K562 (cell line): Measurements from ENCODE around the gene NLGN2. TPM values are rescaled to one million over a fixed set of nuclear protein-coding genes. Genes with fewer than 3 reads are reported as not detected.

Experiments
- ELK3 ChIP-seq: fragments of 450-650 bp; formaldehyde crosslinking; IDR thresholded peaks from 2 replicates; pipeline ENCODE4 v1.4.0; 2020; ENCODE audit warnings: mild to moderate bottlenecking
- NCOA2 ChIP-seq, 2 experiments: fragments of 450-650 bp; IDR thresholded peaks; 2 replicates each; pipeline ENCODE4 v1.6.1; 2018; ENCODE audit warnings: mild to moderate bottlenecking in 2 of 2, moderate library complexity in 1 of 2; ENCODE audit not compliant: partially characterized antibody in 2 of 2
- RAD21 ChIP-seq, 2 experiments: fragments of 250-450 bp in 1 of 2; fragments of 450-650 bp in 1 of 2; sonication (Bioruptor Pico) in 1 of 2; formaldehyde crosslinking in 1 of 2; IDR thresholded peaks in 1 of 2; conservative IDR thresholded peaks in 1 of 2; 2 replicates each; pipeline versions ENCODE4 v1.4.0 to v1.8.0; 2020 to 2022; ENCODE audit warnings: mild to moderate bottlenecking in 2 of 2, moderate library complexity in 1 of 2
- SLC30A9 ChIP-seq: fragments of 250-450 bp; sonication (Bioruptor Pico); IDR thresholded peaks from 2 replicates; pipeline ENCODE4 v1.8.0; 2022; ENCODE audit warnings: mild to moderate bottlenecking, moderate library complexity
- TBL1XR1 ChIP-seq, 2 experiments: IDR thresholded peaks; 2 replicates each; pipeline ENCODE4 v1.6.1; 2012; ENCODE audit warnings: improper control_type of control experiment in 2 of 2, low read length in 2 of 2, mild to moderate bottlenecking in 1 of 2
- TRIM24 ChIP-seq, 2 experiments: fragments of 450-650 bp; IDR thresholded peaks; 2 replicates each; pipeline ENCODE4 v1.6.1; 2016
- YY1 ChIP-seq, 3 experiments: IDR thresholded peaks; 2 replicates each; pipeline ENCODE4 v1.6.1; 2011; ENCODE audit warnings: low read length in 2 of 3, mild to moderate bottlenecking in 2 of 3, moderate library complexity in 2 of 3, borderline replicate concordance in 1 of 3, control low read depth in 1 of 3, low read depth in 1 of 3; ENCODE audit not compliant: insufficient read depth in 3 of 3, insufficient replicate concordance in 2 of 3, control insufficient read depth in 1 of 3, insufficient read length in 1 of 3; ENCODE audit errors: extremely low read depth in 1 of 3
- ZNF121 ChIP-seq: sonication (generic); formaldehyde crosslinking; conservative IDR thresholded peaks from 2 replicates; pipeline ENCODE4 v1.8.0; 2022; ENCODE audit warnings: missing genetic modification reagents
- ZNF133 ChIP-seq: fragments of 250-450 bp; sonication (Bioruptor Pico); IDR thresholded peaks from 2 replicates; pipeline ENCODE4 v1.4.0; 2020; ENCODE audit warnings: mild to moderate bottlenecking
- ZNF175 ChIP-seq: fragments of 200-800 bp; sonication (Bioruptor generic); IDR thresholded peaks from 2 replicates; pipeline ENCODE4 v1.6.1; 2016; ENCODE audit warnings: low read depth, mild to moderate bottlenecking, missing genetic modification characterization, missing compliant biosample characterization
- ZNF76 ChIP-seq: fragments of 250-450 bp; sonication (Bioruptor Pico); IDR thresholded peaks from 2 replicates; pipeline ENCODE4 v1.4.0; 2020; ENCODE audit warnings: mild to moderate bottlenecking, moderate library complexity, borderline replicate concordance
- polyA plus RNA-seq, 8 experiments: library from polyadenylated mRNA; depleted of rRNA in 4 of 8; stranded (reverse) in 5 of 8; unstranded in 3 of 8; fragments of >200 nt; fragmentation: Nextera tagmentation in 2 of 8; fragmentation: Illumina TruSeq in 1 of 8; extraction: Ambion mirVana in 2 of 8; extraction: Trizol in 1 of 8; gene quantifications; 2 replicates each; pipeline versions ENCODE4 v1.2.1 to v1.2.3, GENCODE V29; 2011 to 2014; ENCODE audit warnings: inconsistent platforms in 1 of 8, missing spikeins in 1 of 8
- total RNA-seq, 7 experiments: library from RNA; depleted of rRNA in 6 of 7; stranded (reverse); fragments of >200 nt in 6 of 7; fragmentation: Illumina TruSeq in 2 of 7; extraction: Trizol in 2 of 7; gene quantifications; 2 replicates each; pipeline versions ENCODE4 v1.2.1 to v1.2.3, GENCODE V29; 2011 to 2021; ENCODE audit warnings: low replicate concordance in 1 of 7
- TF ChIP-seq, protein P1 (sequence below): fragments of 450-650 bp; IDR thresholded peaks from 2 replicates; pipeline ENCODE4 v1.6.1; 2016; ENCODE audit warnings: low read depth

The NLGN2 gene
- total and polyA plus RNA-seq, 9 of the 15 experiments (the other 6 are each of a cell fraction or from before 2014, with no cell fraction given): 0.11 to 7.8 (median 0.77) TPM

DNA sequence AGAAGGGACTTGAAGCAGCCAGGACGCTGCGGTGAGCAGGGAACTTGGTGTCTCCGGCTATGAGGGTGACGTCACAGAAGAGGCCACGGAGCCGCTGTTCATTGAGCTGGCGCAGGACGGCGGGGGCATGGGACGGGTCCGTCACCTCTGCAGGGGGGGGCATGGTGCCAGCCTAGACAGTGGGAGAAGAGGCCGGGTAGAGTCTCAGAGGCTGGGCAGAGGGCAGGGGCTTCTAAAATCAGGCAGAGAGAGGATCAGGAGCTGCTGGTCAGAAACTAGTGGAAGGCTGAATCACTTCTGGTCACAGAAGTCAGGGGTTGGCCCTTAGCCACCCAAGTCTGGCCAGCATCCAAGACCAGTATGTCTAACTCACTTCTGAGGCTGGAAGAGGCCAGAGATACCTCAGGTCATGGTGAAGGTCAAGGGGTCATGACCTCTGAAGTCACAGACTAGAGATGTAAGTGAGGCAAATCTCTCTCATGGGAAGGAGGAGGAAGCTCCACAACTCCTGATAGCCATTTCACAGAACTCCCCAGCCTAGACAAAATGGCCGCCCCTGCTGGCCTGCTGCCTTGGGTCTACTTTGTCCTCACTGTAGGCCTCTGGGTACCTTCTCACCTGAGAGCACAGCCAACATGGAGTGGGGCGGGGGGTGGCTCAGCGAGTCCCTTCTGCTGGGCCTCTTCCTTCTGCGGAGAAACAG, 59.1 kb downstream of the NLGN2 start (continued):
- TF ChIP-seq NCOA2 (IDR thresholded peaks at IDR 0.05; ENCODE audit: partially characterized antibody in 2 of 2) (no peak), RAD21 (CRISPR knock-in tag; conservative IDR thresholded peaks at IDR 0.05 in 1 of 2, IDR thresholded peaks at IDR 0.05 in 1 of 2) (no peak), YY1 (IDR thresholded peaks at IDR 0.05; ENCODE audit: borderline replicate concordance in 1 of 3, control insufficient read depth in 1 of 3, extremely low read depth in 1 of 3, insufficient read depth in 3 of 3, insufficient read length in 1 of 3, insufficient replicate concordance in 2 of 3, low read depth in 1 of 3, low read length in 2 of 3) (peak; percentile 77 to 96 (median 89)), TBL1XR1 (IDR thresholded peaks at IDR 0.05; ENCODE audit: low read length in 2 of 2) (no peak), ZNF76 (no peak), ZNF121 (CRISPR knock-in tag) (no peak), TRIM24 (IDR thresholded peaks at IDR 0.05) (no peak; a peak in 1 of 4 replicates), ELK3 (CRISPR knock-in tag) (no peak), SLC30A9 (CRISPR knock-in tag) (no peak), ZNF133 (CRISPR knock-in tag) (no peak), ZNF175 (0 out of 2 replicates have a peak, but pooled peaks have one; percentile 45)
- TF ChIP-seq, protein P1, sequence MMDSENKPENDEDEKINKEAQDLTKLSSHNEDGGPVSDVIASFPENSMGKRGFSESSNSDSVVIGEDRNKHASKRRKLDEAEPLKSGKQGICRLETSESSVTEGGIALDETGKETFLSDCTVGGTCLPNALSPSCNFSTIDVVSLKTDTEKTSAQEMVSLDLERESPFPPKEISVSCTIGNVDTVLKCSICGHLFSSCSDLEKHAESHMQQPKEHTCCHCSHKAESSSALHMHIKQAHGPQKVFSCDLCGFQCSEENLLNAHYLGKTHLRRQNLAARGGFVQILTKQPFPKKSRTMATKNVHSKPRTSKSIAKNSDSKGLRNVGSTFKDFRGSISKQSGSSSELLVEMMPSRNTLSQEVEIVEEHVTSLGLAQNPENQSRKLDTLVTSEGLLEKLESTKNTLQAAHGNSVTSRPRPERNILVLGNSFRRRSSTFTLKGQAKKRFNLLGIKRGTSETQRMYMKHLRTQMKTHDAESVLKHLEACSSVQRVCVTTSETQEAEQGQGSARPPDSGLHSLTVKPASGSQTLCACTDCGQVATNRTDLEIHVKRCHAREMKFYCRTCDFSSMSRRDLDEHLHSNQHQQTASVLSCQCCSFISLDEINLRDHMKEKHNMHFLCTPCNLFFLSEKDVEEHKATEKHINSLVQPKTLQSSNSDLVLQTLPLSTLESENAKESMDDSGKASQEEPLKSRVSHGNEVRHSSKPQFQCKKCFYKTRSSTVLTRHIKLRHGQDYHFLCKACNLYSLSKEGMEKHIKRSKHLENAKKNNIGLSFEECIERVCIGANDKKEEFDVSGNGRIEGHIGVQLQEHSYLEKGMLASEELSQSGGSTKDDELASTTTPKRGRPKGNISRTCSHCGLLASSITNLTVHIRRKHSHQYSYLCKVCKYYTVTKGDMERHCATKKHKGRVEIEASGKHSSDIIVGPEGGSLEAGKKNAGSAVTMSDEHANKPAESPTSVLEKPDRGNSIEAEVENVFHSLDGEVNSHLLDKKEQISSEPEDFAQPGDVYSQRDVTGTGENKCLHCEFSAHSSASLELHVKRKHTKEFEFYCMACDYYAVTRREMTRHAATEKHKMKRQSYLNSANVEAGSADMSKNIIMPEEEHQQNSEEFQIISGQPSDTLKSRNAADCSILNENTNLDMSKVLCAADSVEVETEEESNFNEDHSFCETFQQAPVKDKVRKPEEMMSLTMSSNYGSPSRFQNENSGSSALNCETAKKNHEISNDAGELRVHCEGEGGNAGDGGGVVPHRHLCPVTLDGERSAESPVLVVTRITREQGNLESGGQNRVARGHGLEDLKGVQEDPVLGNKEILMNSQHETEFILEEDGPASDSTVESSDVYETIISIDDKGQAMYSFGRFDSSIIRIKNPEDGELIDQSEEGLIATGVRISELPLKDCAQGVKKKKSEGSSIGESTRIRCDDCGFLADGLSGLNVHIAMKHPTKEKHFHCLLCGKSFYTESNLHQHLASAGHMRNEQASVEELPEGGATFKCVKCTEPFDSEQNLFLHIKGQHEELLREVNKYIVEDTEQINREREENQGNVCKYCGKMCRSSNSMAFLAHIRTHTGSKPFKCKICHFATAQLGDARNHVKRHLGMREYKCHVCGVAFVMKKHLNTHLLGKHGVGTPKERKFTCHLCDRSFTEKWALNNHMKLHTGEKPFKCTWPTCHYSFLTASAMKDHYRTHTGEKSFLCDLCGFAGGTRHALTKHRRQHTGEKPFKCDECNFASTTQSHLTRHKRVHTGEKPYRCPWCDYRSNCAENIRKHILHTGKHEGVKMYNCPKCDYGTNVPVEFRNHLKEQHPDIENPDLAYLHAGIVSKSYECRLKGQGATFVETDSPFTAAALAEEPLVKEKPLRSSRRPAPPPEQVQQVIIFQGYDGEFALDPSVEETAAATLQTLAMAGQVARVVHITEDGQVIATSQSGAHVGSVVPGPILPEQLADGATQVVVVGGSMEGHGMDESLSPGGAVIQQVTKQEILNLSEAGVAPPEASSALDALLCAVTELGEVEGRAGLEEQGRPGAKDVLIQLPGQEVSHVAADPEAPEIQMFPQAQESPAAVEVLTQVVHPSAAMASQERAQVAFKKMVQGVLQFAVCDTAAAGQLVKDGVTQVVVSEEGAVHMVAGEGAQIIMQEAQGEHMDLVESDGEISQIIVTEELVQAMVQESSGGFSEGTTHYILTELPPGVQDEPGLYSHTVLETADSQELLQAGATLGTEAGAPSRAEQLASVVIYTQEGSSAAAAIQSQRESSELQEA: no peak
